Calu3 (cell line): ENCODE measurements around the gene CMIP. TPM values are rescaled to one million over a fixed set of nuclear protein-coding genes. Genes with fewer than 3 reads are reported as not detected.

ENCODE experiments used
- BruUV-seq: library from RNA; stranded (reverse); fragments of 400-500 nt; replicated peaks from 2 replicates; lab custom pipeline; 2021; lab: Mats Ljungman, UMichigan
- CTCF ChIA-PET: fragments of 300-600 bp; sonication (Branson Sonifier 250); formaldehyde crosslinking; loops from one replicate; lab custom pipeline; 2022; ENCODE audit warnings: antibody characterized with exemption; lab: Charles Lee
- DNase-seq: peaks from one replicate; pipeline ENCODE4 v3.0.0; 2022
- H3K27ac Mint-ChIP-seq: one replicate; pipeline ENCODE4 v1.8.0; 2022; ENCODE audit warnings: mixed read lengths; ENCODE audit not compliant: unreplicated experiment
- H3K27me3 Mint-ChIP-seq: one replicate; pipeline ENCODE4 v1.8.0; 2022; ENCODE audit warnings: mixed read lengths; ENCODE audit not compliant: unreplicated experiment
- H3K36me3 Mint-ChIP-seq: one replicate; pipeline ENCODE4 v1.8.0; 2022; ENCODE audit warnings: mild to moderate bottlenecking, moderate library complexity, mixed read lengths; ENCODE audit not compliant: insufficient read depth, unreplicated experiment
- H3K4me1 Mint-ChIP-seq: one replicate; pipeline ENCODE4 v1.8.0; 2022; ENCODE audit warnings: mild to moderate bottlenecking, low read depth, mixed read lengths; ENCODE audit not compliant: unreplicated experiment
- H3K4me3 Mint-ChIP-seq: one replicate; pipeline ENCODE4 v1.8.0; 2022; ENCODE audit warnings: mild to moderate bottlenecking, low read depth, moderate library complexity, mixed read lengths; ENCODE audit not compliant: unreplicated experiment
- H3K9me3 Mint-ChIP-seq: one replicate; pipeline ENCODE4 v1.8.0; 2022; ENCODE audit warnings: low read depth, mixed read lengths; ENCODE audit not compliant: unreplicated experiment
- intact Hi-C: fragments of 100-400 bp; cut with micrococcal nuclease; formaldehyde crosslinking; loops from one replicate; pipeline ENCODE4 v1.10.0; 2022; ENCODE audit not compliant: unreplicated experiment
- total RNA-seq: library from RNA; stranded (reverse); gene quantifications from 2 replicates; pipeline ENCODE4 v1.2.3, GENCODE V29; 2022
- TF ChIP-seq, protein P1 (sequence below): fragments of 200-600 bp; IDR thresholded peaks from one replicate; pipeline ENCODE4 v1.8.0; 2022; ENCODE audit warnings: antibody characterized with exemption; ENCODE audit not compliant: unreplicated experiment

The CMIP gene
- total RNA-seq, 1 experiment from 2014 or later = 82.7 TPM

DNA sequence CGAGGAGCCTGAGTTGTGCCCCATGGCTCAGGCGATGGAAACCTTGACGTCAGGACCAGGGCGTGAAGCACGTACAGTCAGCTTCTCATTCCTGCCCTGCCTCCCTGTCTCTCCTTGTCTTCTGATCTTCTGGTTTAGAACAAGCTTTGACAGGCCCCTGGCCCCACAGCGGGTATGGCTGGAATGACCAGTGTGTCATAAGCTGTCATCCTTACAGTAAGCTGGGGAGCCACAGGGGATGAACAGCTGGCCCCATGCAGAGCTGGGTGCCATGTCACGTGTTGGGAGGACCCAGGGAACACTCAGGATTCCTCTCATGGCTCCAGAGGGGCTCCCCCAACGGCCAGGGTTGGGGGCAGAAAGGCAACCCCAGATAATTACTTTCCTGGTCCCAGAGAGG, 176.9 kb downstream of the CMIP start:
- BruUV-seq = no TSS peak
- peaks cover 7% of the 10 kb centered on the region for H3K36me3 Mint-ChIP-seq
- H3K27ac Mint-ChIP-seq = no peak overlapping the region
- no peak for DNase-seq
- TF ChIP-seq, protein P1, sequence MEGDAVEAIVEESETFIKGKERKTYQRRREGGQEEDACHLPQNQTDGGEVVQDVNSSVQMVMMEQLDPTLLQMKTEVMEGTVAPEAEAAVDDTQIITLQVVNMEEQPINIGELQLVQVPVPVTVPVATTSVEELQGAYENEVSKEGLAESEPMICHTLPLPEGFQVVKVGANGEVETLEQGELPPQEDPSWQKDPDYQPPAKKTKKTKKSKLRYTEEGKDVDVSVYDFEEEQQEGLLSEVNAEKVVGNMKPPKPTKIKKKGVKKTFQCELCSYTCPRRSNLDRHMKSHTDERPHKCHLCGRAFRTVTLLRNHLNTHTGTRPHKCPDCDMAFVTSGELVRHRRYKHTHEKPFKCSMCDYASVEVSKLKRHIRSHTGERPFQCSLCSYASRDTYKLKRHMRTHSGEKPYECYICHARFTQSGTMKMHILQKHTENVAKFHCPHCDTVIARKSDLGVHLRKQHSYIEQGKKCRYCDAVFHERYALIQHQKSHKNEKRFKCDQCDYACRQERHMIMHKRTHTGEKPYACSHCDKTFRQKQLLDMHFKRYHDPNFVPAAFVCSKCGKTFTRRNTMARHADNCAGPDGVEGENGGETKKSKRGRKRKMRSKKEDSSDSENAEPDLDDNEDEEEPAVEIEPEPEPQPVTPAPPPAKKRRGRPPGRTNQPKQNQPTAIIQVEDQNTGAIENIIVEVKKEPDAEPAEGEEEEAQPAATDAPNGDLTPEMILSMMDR = no peak
- H3K4me3 Mint-ChIP-seq = no peak overlapping the region
- CTCF ChIA-PET = interaction anchor here (0.7 to 2.2 kb wide), 3 partner anchors 10 to 98 kb away, joined by 3 to 5 read pairs (median 5); no protein-coding TSS in a partner anchor
- intact Hi-C loops = no loop called here
- H3K4me1 Mint-ChIP-seq = no peaks in the 10 kb centered on the region
- H3K9me3 Mint-ChIP-seq = no peaks in the 10 kb centered on the region
- H3K27me3 Mint-ChIP-seq = no peaks in the 10 kb centered on the region

DNA sequence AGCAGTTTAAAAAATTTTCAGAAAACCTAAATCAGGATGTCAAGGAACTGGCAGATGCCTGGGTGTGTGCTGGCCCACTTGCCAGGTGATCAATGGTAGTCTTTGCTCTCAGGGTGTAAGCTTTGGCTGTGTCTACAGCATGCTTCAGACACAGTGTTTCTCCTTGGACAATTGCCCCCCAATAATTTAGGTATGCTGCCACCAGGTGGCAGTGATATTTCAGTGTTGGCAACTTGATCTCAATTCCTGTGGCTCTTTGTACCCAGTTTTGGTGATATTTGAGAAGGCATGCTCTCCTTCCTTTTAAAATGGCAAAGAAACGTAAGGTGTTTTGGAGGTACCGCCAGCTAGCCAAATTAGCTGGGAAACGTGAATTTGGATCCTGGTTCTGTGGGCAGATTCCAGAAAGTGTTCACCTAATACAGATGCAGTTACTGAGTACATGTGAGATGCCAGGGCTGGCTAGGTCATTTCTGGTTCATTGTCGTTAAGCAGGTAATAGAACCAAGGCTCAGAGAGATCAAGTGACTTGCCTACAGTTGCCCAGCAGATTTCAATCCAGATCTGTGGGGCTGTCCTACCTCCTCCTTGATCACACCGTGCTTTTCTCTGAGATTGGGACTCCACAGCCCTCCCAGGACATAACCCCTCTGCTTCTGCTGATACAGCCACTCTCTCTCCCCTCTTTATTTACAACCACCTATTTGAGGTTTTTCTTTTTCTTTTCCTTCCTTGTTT, 178.9 kb downstream of the CMIP start:
- intact Hi-C loops = loop anchor here (1.0 kb wide), 2 partner anchors 74 to 100 kb away; no protein-coding TSS in a partner anchor
- CTCF ChIA-PET = interaction anchor here (0.6 to 2.2 kb wide), 4 partner anchors 23 to 219 kb away, joined by 3 to 5 read pairs (median 4); no protein-coding TSS in a partner anchor
- peak; percentile 66 for DNase-seq
- H3K27me3 Mint-ChIP-seq = no peaks in the 10 kb centered on the region
- no TSS peak for BruUV-seq
- H3K36me3 Mint-ChIP-seq = peaks cover 7% of the 10 kb centered on the region
- H3K4me1 Mint-ChIP-seq = no peaks in the 10 kb centered on the region
- no peak overlapping the region for H3K27ac Mint-ChIP-seq
- H3K9me3 Mint-ChIP-seq = no peaks in the 10 kb centered on the region
- no peak overlapping the region for H3K4me3 Mint-ChIP-seq
- TF ChIP-seq, protein P1 = peak; percentile 75

DNA sequence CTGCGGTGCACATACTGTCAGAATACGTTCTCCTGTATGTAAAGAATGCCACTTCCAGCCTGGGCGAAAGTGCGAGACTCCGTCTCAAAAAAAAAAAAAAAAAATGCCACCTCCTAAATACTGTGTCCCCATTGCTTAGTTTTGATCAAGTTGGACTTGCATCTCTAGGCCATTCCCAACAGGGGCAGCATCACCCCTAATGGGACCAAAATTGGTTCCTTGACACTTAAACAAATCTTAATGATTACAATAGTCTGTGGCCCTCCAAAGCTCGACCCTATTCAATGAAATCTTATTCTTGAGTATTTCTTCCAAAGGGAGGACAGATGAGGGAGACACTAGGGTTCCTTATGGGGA, 179.8 kb downstream of the CMIP start:
- peaks cover 8% of the 10 kb centered on the region for H3K36me3 Mint-ChIP-seq
- CTCF ChIA-PET = interaction anchor here (0.7 kb wide), 1 partner anchor 108 kb away, joined by 4 read pairs; no protein-coding TSS in a partner anchor
- no peak for DNase-seq
- BruUV-seq = TSS peak; percentile 13
- H3K27me3 Mint-ChIP-seq = no peaks in the 10 kb centered on the region
- TF ChIP-seq, protein P1 = no peak
- H3K4me3 Mint-ChIP-seq = no peak overlapping the region
- no peaks in the 10 kb centered on the region for H3K9me3 Mint-ChIP-seq
- no peak overlapping the region for H3K27ac Mint-ChIP-seq
- intact Hi-C loops = no loop called here
- H3K4me1 Mint-ChIP-seq = no peaks in the 10 kb centered on the region

GRCh38 chr16:81624760-81625543, 180.3 kb downstream of the CMIP start:
- H3K4me1 Mint-ChIP-seq = no peaks in the 10 kb centered on the region
- TF ChIP-seq, protein P1 = no peak
- no peak for DNase-seq
- no peaks in the 10 kb centered on the region for H3K27me3 Mint-ChIP-seq
- H3K27ac Mint-ChIP-seq = no peak overlapping the region
- H3K9me3 Mint-ChIP-seq = no peaks in the 10 kb centered on the region
- peaks cover 11% of the 10 kb centered on the region for H3K36me3 Mint-ChIP-seq
- no peak overlapping the region for H3K4me3 Mint-ChIP-seq
- no TSS peak for BruUV-seq
- intact Hi-C loops = no loop called here
- CTCF ChIA-PET = interaction anchor here (0.7 kb wide), 1 partner anchor 109 kb away, joined by 4 read pairs; no protein-coding TSS in a partner anchor
